HCT116 (cell line): ENCODE results near the gene VAMP8. TPM values are rescaled to one million over a fixed set of nuclear protein-coding genes. Genes with fewer than 3 reads are reported as not detected.

ENCODE experiments used
- ATAC-seq: fragments of 200-7000 bp; cut with Tn5 transposase; 2 replicates; pipeline ENCODE4 v1.9.1; 2020; ENCODE audit warnings: mild to moderate bottlenecking, moderate library complexity
- BruUV-seq: library from RNA; stranded (reverse); fragments of 400-500 nt; replicated peaks from 2 replicates; lab custom pipeline; 2021; lab: Mats Ljungman, UMichigan
- CTCF ChIA-PET: fragments of 300-600 bp; sonication (Branson Sonifier 250); formaldehyde crosslinking; loops from one replicate; lab custom pipeline; 2021; ENCODE audit warnings: antibody characterized with exemption; lab: Charles Lee
- POLR2A ChIA-PET: fragments of 300-600, 350-600 bp; sonication (Branson Sonifier 250); formaldehyde crosslinking; loops from one replicate; lab custom pipeline; 2021; ENCODE audit warnings: antibody characterized with exemption; lab: Charles Lee
- RAD21 ChIA-PET, 2 experiments: fragments of 300-600 bp; sonication (Branson Sonifier 250); formaldehyde crosslinking; loops; one replicate each; lab custom pipeline; 2023; ENCODE audit warnings: low total read pairs in 2 of 2; ENCODE audit not compliant: uncharacterized antibody in 2 of 2, unreplicated experiment in 2 of 2, low non-redundant PET in 1 of 2; lab: Charles Lee
- DNase-seq: peaks from one replicate; pipeline ENCODE4 v3.0.0-alpha.2; 2010; ENCODE audit warnings: low read depth, low spot score
- H2AFZ ChIP-seq: fragments of 200-600 bp; shearing (Covaris generic), sonication (generic); 2 replicates; pipeline ENCODE4 v1.6.1; 2017; ENCODE audit warnings: low read depth, mixed run types, mixed read lengths, antibody characterized with exemption, low read length; ENCODE audit not compliant: poor library complexity, severe bottlenecking
- H3K27ac ChIP-seq: 2 replicates; pipeline ENCODE4 v1.5.1; 2012; ENCODE audit warnings: low read depth, low read length
- H3K27me3 ChIP-seq: fragments of 200-600 bp; sonication (generic); 2 replicates; pipeline ENCODE4 v1.6.1; 2016; ENCODE audit warnings: mixed run types, low read length, mixed read lengths; ENCODE audit not compliant: insufficient read depth
- H3K36me3 ChIP-seq, 2 experiments: fragments of 200-500 bp in 1 of 2; fragments of 200-600 bp in 1 of 2; sonication (Bioruptor generic) in 1 of 2; sonication (generic) in 1 of 2; 2 replicates each; pipeline versions ENCODE4 v1.5.1 to v1.6.1; 2014 to 2016; ENCODE audit warnings: low read length in 2 of 2, inconsistent platforms in 1 of 2, mixed read lengths in 1 of 2, mixed run types in 1 of 2; ENCODE audit not compliant: insufficient read depth in 2 of 2, control insufficient read depth in 1 of 2
- H3K4me1 ChIP-seq, 2 experiments: fragments of 200-600 bp in 1 of 2; sonication (generic) in 1 of 2; 2 replicates each; pipeline versions ENCODE4 v1.5.1 to v1.6.1; 2012 to 2017; ENCODE audit warnings: low read length in 2 of 2, inconsistent platforms in 1 of 2, mild to moderate bottlenecking in 1 of 2, mixed read lengths in 1 of 2, mixed run types in 1 of 2, moderate library complexity in 1 of 2; ENCODE audit not compliant: insufficient read depth in 2 of 2, control insufficient read depth in 1 of 2
- H3K4me2 ChIP-seq: fragments of 200-600 bp; sonication (generic); 2 replicates; pipeline ENCODE4 v1.6.1; 2017; ENCODE audit warnings: mixed run types, low read length, mixed read lengths
- H3K4me3 ChIP-seq, 2 experiments: fragments of 200-600 bp in 1 of 2; sonication (generic) in 1 of 2; replicated peaks in 1 of 2; 2 replicates each; pipeline ENCODE4 v1.5.1; 2011 to 2016; ENCODE audit warnings: low read length in 2 of 2, control low read depth in 1 of 2, low read depth in 1 of 2, mild to moderate bottlenecking in 1 of 2, mixed read lengths in 1 of 2, mixed run types in 1 of 2
- H3K79me2 ChIP-seq: fragments of 200-600 bp; sonication (generic); 2 replicates; pipeline ENCODE4 v1.6.1; 2017; ENCODE audit warnings: mild to moderate bottlenecking, mixed run types, low read length, moderate library complexity, mixed read lengths; ENCODE audit not compliant: insufficient read depth
- H3K9ac ChIP-seq: fragments of 200-600 bp; sonication (generic); 2 replicates; pipeline ENCODE4 v1.6.1; 2016; ENCODE audit warnings: low read length, mixed read lengths
- H3K9me2 ChIP-seq: fragments of 200-600 bp; sonication (generic), shearing (Covaris generic); 2 replicates; pipeline ENCODE4 v1.6.1; 2017; ENCODE audit warnings: mixed run types, mild to moderate bottlenecking, moderate library complexity; ENCODE audit not compliant: insufficient read depth
- H3K9me3 ChIP-seq, 2 experiments: fragments of 200-500 bp in 1 of 2; fragments of 200-600 bp in 1 of 2; sonication (Bioruptor generic) in 1 of 2; sonication (generic) in 1 of 2; 2 replicates each; pipeline ENCODE4 v1.6.1; 2014 to 2017; ENCODE audit warnings: low read length in 2 of 2, mixed read lengths in 2 of 2, inconsistent platforms in 1 of 2, low read depth in 1 of 2, mild to moderate bottlenecking in 1 of 2, mixed run types in 1 of 2, moderate library complexity in 1 of 2; ENCODE audit not compliant: control insufficient read depth in 1 of 2, insufficient read depth in 1 of 2
- H4K20me1 ChIP-seq: fragments of 200-600 bp; sonication (generic), shearing (Covaris generic); 2 replicates; pipeline ENCODE4 v1.6.1; 2017; ENCODE audit warnings: mixed run types, mild to moderate bottlenecking, moderate library complexity; ENCODE audit not compliant: insufficient read depth
- ELF1 ChIP-seq: IDR thresholded peaks from 2 replicates; pipeline ENCODE4 v1.6.1; 2012; ENCODE audit warnings: low read depth, borderline replicate concordance
- EZH2phosphoT487 ChIP-seq: fragments of 200-600 bp; IDR thresholded peaks from 2 replicates; pipeline ENCODE4 v1.6.1; 2018; ENCODE audit warnings: antibody characterized with exemption, borderline replicate concordance
- FOSL1 ChIP-seq: IDR thresholded peaks from 2 replicates; pipeline ENCODE4 v1.6.1; 2012; ENCODE audit warnings: low read depth
- SIN3A ChIP-seq: IDR thresholded peaks from 2 replicates; pipeline ENCODE4 v1.6.1; 2012; ENCODE audit warnings: low read depth
- TCF7L2 ChIP-seq: IDR thresholded peaks from 2 replicates; pipeline ENCODE4 v1.7.0; 2011; ENCODE audit warnings: borderline replicate concordance, inconsistent platforms; ENCODE audit not compliant: insufficient read depth, insufficient read length; ENCODE audit errors: extremely low read depth
- ZFX ChIP-seq: fragments of 450-650 bp; IDR thresholded peaks from 2 replicates; pipeline ENCODE4 v1.6.1; 2017
- intact Hi-C: fragments of 100-400 bp; cut with micrococcal nuclease; formaldehyde crosslinking; loops from 2 replicates; pipeline ENCODE4 v1.10.0; 2022
- total RNA-seq: library from RNA; stranded (reverse); gene quantifications from one replicate; pipeline ENCODE4 v1.2.1, GENCODE V29; 2021; ENCODE audit not compliant: unreplicated experiment
- TF ChIP-seq, protein P1 (sequence below): IDR thresholded peaks from 2 replicates; pipeline ENCODE4 v1.6.1; 2012
- TF ChIP-seq, protein P2 (sequence below): IDR thresholded peaks from 2 replicates; pipeline ENCODE4 v1.6.1; 2012; ENCODE audit warnings: low read depth

Gene VAMP8
- total RNA-seq, 1 experiment from 2014 or later: 52.6 TPM

DNA sequence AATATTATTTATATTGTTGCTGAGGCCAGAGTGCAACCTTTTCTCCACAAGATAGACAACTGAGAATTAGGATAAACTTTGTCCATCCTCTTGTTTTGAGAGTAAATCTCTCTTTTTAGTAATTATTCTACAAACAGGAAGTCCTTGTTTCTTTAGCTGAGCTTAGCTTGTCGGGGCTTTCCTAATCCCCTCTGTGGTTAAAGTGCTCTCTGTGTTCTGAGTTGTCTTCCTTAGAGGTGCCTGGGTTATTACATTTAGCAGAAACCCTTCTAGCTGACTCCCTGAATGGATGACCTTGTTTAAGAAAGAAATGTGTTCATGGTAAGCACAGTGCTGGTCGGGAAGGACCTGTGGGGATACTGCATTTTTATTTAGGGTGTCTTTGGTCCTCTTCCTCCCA lies 51.3 kb downstream of the VAMP8 start:
- ChIA-PET RAD21 (no interaction called here), CTCF (interaction anchor here (2.1 kb wide), 1 partner anchor 9 kb away, joined by 12 read pairs; no protein-coding TSS in a partner anchor), POLR2A (no interaction called here)
- Histone ChIP-seq H2AFZ (no peak overlapping the region), H3K4me2 (no peak overlapping the region), H3K36me3 (peaks cover 61 to 62% of the 10 kb centered on the region in 2 experiments), H3K4me3 (no peak overlapping the region), H4K20me1 (no peaks in the 10 kb centered on the region), H3K79me2 (peaks cover 56% of the 10 kb centered on the region), H3K9ac (no peak overlapping the region), H3K27ac (no peak overlapping the region), H3K9me3 (no peaks in the 10 kb centered on the region), H3K27me3 (no peaks in the 10 kb centered on the region), H3K4me1 (no peaks in the 10 kb centered on the region), H3K9me2 (no peaks in the 10 kb centered on the region)
- ATAC-seq (no peak), DNase-seq (no peak)
- intact Hi-C loops: no loop called here
- TSS peak; percentile 5 for BruUV-seq
- TF ChIP-seq EZH2phosphoT487: no peak
- TF ChIP-seq SIN3A: no peak
- no peak for TF ChIP-seq ELF1
- no peak for TF ChIP-seq FOSL1
- TF ChIP-seq, protein P1, sequence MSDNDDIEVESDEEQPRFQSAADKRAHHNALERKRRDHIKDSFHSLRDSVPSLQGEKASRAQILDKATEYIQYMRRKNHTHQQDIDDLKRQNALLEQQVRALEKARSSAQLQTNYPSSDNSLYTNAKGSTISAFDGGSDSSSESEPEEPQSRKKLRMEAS: no peak
- TF ChIP-seq ZFX: no peak
- TF ChIP-seq, protein P2, sequence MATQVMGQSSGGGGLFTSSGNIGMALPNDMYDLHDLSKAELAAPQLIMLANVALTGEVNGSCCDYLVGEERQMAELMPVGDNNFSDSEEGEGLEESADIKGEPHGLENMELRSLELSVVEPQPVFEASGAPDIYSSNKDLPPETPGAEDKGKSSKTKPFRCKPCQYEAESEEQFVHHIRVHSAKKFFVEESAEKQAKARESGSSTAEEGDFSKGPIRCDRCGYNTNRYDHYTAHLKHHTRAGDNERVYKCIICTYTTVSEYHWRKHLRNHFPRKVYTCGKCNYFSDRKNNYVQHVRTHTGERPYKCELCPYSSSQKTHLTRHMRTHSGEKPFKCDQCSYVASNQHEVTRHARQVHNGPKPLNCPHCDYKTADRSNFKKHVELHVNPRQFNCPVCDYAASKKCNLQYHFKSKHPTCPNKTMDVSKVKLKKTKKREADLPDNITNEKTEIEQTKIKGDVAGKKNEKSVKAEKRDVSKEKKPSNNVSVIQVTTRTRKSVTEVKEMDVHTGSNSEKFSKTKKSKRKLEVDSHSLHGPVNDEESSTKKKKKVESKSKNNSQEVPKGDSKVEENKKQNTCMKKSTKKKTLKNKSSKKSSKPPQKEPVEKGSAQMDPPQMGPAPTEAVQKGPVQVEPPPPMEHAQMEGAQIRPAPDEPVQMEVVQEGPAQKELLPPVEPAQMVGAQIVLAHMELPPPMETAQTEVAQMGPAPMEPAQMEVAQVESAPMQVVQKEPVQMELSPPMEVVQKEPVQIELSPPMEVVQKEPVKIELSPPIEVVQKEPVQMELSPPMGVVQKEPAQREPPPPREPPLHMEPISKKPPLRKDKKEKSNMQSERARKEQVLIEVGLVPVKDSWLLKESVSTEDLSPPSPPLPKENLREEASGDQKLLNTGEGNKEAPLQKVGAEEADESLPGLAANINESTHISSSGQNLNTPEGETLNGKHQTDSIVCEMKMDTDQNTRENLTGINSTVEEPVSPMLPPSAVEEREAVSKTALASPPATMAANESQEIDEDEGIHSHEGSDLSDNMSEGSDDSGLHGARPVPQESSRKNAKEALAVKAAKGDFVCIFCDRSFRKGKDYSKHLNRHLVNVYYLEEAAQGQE: no peak
- TF ChIP-seq TCF7L2: no peak
